ENCODE measurements around the gene TENT4A. TPM values are rescaled to one million over a fixed set of nuclear protein-coding genes. Genes with fewer than 3 reads are reported as not detected.

Gene TENT4A
- total and polyA plus RNA-seq, 2 of the 13 experiments (the other 11 are each of a cell fraction or from before 2014, with no cell fraction given): 6.3 to 13.3 TPM

DNA sequence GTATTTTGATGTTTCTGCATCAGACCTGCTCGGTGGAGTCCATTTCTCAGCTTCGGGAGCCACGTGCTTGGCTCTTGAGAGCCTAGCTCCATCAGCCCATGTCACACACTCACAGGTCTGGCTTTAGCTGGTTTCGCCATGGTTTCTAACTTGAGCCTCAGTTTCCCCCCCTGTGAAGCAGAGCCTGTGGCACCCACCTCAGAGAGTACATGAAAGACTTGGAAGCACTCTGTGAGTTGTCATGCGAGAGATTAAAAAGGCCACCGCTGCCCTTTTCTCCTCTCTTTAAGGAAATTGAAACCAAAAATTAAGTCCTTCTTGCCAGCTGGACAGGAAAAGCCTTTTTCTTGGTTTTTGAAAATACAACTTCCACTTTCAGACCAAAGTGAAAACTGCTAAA, 8.8 kb downstream of the TENT4A start:
- 97% methylated on average over 6 of the region's 6 CpGs for WGBS (ENCODE audit: low lambda C conversion rate)
- Histone ChIP-seq H3K27ac (ENCODE audit: extremely low read length, insufficient read depth, low read length) (no peak overlapping the region), H4K20me1 (ENCODE audit: insufficient read depth, low read length) (peaks cover 68% of the 10 kb centered on the region), H3K79me2 (ENCODE audit: insufficient read depth, low read length) (peaks cover 96% of the 10 kb centered on the region), H3K4me3 (replicated peaks in 1 of 3; ENCODE audit: insufficient read depth in 1 of 3, low read depth in 2 of 3, low read length in 3 of 3) (no peak overlapping the region), H2AFZ (ENCODE audit: low read length) (no peak overlapping the region), H3K9me3 (ENCODE audit: low read length) (no peaks in the 10 kb centered on the region), H3K36me3 (replicated peaks in 1 of 2; ENCODE audit: control insufficient read depth in 1 of 2, insufficient read depth in 2 of 2, low read length in 2 of 2) (peaks cover 6 to 61% of the 10 kb centered on the region in 2 experiments; a peak in 4 of 5 replicates), H3K4me2 (ENCODE audit: low read depth, low read length) (no peak overlapping the region), H3K4me1 (ENCODE audit: insufficient read depth, low read length) (peaks cover 37% of the 10 kb centered on the region), H3K27me3 (ENCODE audit: control insufficient read depth in 1 of 2, insufficient read depth in 2 of 2, low read length in 2 of 2) (no peaks in the 10 kb centered on the region), H3K9ac (ENCODE audit: insufficient read depth, low read depth, low read length) (no peak overlapping the region)
- intact Hi-C loops (cut with micrococcal nuclease; ENCODE audit: unreplicated experiment) (no loop called here), in situ Hi-C loops (cut with HindIII; ENCODE audit: extremely low pct_ligation_motif_present, low pct_unique_long_range_greater_than_20kb) (no loop called here)
- DNase-seq (ENCODE audit: low spot score): no peak
- TF ChIP-seq, protein P1, sequence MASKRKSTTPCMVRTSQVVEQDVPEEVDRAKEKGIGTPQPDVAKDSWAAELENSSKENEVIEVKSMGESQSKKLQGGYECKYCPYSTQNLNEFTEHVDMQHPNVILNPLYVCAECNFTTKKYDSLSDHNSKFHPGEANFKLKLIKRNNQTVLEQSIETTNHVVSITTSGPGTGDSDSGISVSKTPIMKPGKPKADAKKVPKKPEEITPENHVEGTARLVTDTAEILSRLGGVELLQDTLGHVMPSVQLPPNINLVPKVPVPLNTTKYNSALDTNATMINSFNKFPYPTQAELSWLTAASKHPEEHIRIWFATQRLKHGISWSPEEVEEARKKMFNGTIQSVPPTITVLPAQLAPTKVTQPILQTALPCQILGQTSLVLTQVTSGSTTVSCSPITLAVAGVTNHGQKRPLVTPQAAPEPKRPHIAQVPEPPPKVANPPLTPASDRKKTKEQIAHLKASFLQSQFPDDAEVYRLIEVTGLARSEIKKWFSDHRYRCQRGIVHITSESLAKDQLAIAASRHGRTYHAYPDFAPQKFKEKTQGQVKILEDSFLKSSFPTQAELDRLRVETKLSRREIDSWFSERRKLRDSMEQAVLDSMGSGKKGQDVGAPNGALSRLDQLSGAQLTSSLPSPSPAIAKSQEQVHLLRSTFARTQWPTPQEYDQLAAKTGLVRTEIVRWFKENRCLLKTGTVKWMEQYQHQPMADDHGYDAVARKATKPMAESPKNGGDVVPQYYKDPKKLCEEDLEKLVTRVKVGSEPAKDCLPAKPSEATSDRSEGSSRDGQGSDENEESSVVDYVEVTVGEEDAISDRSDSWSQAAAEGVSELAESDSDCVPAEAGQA (IDR thresholded peaks at IDR 0.05; ENCODE audit: low read depth): no peak
- TF ChIP-seq, protein P1 (CRISPR knock-in tag; IDR thresholded peaks at IDR 0.05; ENCODE audit: borderline replicate concordance): no peak
- no peak for TF ChIP-seq KAT8 (CRISPR knock-in tag; IDR thresholded peaks at IDR 0.05)
- TF ChIP-seq, protein P2, sequence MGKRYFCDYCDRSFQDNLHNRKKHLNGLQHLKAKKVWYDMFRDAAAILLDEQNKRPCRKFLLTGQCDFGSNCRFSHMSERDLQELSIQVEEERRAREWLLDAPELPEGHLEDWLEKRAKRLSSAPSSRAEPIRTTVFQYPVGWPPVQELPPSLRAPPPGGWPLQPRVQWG (CRISPR knock-in tag; IDR thresholded peaks at IDR 0.05; ENCODE audit: borderline replicate concordance, low read depth): no peak
- TF ChIP-seq, protein P3, sequence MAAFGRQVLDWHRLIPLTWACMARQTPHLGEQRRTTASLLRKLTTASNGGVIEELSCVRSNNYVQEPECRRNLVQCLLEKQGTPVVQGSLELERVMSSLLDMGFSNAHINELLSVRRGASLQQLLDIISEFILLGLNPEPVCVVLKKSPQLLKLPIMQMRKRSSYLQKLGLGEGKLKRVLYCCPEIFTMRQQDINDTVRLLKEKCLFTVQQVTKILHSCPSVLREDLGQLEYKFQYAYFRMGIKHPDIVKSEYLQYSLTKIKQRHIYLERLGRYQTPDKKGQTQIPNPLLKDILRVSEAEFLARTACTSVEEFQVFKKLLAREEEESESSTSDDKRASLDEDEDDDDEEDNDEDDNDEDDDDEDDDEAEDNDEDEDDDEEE (CRISPR knock-in tag; IDR thresholded peaks at IDR 0.05): no peak
- BruUV-seq (replicated peaks): no TSS peak
- no peak for FAIRE-seq
- ChIA-PET POLR2A (no interaction called here), CTCF (ENCODE audit: low intra/inter-chr PET ratio, low total read pairs) (no interaction called here)
- no peak for ATAC-seq

Measured in HepG2 (cell line).